Stimulated activated naive CD4-positive, alpha-beta T cell treated with Interleukin-2 at 50 U/mL for 16 hours (primary cell): Measurements from ENCODE around the gene LGALS1.
"Not testable (repeated sequence)": the region's sequence is repeated elsewhere in the genome, so short reads cannot be mapped to it uniquely, and the experiment has no call there.

ENCODE experiments used
- DNase-seq: peaks from one replicate; lab custom pipeline; 2025; lab: John Stamatoyannopoulos, UW

LGALS1 gene

DNA sequence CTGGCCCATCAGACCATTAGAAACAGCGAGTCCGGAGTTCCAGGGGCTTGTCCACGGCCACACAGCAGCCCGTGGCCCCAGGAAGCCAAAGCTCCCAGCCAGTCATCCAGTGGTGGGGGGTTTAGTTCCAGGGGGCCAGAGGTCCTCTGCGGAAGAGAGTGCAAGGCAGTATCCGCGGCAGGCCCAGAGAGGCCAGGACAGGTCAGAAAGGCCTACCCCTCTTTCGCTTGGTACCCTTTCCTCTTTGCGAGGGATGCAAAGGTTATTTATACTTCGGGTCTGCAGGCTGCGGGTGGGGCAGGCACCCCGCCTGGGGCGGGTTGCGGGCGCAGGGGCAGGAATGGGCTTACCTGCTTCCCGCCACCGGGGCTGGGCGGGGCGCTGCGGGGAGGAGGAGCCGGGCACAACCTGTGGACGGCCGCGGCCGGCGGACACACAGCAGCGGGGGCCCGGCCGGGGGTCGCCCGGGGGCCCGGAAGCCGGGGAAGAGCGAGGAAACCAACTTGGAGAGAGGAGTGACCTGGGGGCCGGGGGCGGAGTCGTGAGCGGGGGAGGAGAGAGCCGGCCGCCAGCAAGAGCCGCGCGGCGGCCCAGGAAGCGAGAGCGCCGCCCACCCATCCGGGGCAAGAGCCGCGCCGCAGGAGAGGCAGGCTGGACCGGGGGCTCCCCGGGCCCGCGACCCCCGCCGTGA, 36.2 kb upstream of the LGALS1 start, which contains the start of gene SH3BP1:
TSS of gene SH3BP1 (plus strand) at position 600 of the 691 bp plus-strand sequence. CDS start 119 bp downstream, outside the sequence.
- DNase-seq = peak; percentile 37

GRCh38 chr22:37639771-37640590, 35.5 kb upstream of the LGALS1 start:
- no peak for DNase-seq

DNA sequence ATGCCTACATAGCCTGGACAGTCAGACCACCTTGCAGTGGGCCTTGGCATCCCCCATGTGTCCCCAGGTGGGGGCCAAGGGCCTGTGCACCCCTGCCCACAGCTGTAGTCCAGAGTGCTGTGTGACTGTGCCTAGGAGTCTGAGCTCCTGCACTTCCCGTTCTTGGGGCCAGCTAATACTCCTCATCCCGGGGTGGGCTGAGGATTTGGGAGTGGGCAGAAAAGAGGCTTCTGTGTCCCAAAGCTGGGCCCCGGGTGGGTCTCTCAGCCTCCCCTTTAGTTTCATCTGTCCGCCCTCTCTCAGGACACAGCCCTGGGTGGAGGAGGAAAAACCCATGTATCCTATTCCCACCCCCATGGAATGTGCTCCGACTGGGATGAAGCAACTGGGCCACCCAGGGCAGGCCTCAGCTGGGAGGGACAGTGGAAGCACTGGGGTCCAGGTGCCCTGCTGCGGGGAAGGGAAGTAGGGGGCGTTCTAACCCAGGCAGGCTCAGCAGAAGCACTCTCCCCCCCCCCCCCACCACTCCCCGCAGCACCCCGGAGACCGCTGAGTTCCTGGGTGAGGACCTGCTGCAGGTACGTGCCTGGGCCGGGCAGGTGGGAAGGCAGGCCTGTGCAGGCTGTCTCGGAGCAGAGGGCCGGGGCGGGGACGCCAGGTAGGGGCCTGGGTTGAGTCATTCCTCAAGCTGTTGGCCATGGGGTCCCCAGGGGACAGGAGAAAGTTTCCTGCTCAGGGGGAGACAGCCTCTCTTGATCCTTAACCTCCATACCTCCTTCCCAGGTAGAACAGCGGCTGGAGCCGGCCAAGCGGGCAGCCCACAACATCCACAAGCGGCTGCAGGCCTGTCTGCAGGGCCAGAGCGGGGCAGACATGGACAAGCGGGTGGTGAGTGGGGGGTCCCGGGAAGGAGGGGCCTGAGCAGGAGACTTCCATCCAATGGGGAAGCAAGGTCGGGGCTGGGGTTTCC, 34.6 kb upstream of the LGALS1 start:
- DNase-seq = no peak

DNA sequence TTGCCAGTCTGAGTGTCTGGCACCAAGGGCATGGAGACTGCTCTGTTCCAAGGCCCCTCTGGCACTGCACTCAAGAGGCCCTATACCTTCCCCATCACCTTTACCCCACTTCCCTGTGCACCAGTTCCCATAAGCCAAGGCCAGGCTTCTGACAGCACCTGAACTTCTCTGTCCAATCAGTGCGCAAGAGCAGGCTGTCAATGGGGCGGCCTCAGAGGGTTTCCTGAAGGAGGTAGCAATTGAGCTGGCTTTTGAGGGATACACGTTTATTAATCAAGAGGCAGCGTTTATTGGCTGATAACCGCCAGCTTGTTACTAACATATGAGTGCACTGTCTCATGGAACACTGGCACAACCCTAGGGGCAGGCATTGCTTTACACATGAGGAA, 33.9 kb upstream of the LGALS1 start:
- DNase-seq = no peak

GRCh38 chr22:37643225-37643847, 32.1 kb upstream of the LGALS1 start:
- peak; percentile 77 for DNase-seq

DNA sequence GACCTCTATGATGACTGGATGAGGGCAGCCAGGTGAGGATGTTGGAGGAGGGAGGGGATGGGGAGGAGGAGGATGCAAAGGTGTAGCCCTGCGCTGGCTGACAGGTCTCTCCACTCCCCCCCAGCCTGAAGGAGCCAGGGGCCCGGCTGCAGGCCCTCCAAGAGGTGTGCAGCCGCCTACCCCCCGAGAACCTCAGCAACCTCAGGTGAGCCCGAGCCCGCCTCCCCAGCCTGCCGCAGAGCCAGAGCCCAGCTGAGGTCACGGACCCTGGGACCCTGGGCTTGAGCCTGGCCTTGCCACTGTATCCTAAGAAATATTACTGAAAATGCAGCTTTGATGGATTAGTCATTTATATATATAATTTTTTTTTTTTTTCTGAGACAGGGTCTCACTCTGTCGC, 28.1 kb upstream of the LGALS1 start:
- no peak for DNase-seq

DNA sequence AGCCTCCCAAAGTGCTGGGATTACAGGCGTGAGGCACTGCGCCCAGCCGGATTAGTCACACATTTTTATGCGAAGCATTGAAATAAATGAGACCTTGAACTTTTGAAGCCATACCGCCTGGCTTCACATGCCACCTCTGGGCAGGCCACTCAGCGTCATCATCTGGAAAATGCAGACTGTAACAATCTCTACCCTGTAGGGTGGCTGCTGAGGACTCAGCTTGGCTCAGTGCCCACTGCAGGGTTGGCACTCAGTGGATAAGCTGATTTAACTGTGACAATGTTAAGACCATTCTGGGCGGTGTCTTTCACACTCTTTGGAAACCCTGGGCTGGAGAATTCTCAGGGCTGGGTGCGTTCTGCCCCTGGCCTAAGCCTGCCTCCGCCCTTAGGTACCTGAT, 27.5 kb upstream of the LGALS1 start:
- DNase-seq = no peak

DNA sequence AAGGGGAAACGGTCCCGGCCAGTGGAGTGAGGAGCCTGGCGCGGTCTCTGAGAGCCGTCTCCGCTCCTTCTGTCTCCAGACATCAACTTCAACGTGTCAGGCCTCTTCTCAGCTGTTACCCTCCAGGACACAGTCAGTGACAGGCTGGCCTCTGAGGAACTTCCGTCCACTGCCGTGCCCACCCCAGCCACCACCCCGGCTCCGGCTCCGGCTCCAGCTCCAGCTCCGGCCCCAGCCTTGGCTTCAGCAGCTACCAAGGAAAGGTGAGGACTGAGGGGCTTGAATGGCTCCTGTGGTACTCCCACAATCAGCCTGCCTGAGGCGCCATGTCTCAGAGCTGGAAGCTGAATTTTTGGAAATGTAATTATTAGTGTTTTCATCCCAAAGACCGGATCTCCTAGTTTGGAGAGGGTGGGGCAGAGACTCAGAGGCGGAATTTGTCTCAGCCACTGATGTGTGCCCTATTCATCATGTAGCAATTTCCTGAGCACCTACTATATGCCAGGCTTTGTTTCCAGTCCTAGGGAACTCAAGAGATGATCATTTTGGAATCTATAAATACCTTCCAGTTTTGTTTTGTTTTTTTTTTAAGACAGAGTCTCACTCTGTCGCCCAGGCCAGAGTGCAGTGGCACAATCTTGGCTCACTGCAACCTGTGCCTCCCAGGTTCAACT, 24.8 kb upstream of the LGALS1 start:
- DNase-seq = no peak

DNA sequence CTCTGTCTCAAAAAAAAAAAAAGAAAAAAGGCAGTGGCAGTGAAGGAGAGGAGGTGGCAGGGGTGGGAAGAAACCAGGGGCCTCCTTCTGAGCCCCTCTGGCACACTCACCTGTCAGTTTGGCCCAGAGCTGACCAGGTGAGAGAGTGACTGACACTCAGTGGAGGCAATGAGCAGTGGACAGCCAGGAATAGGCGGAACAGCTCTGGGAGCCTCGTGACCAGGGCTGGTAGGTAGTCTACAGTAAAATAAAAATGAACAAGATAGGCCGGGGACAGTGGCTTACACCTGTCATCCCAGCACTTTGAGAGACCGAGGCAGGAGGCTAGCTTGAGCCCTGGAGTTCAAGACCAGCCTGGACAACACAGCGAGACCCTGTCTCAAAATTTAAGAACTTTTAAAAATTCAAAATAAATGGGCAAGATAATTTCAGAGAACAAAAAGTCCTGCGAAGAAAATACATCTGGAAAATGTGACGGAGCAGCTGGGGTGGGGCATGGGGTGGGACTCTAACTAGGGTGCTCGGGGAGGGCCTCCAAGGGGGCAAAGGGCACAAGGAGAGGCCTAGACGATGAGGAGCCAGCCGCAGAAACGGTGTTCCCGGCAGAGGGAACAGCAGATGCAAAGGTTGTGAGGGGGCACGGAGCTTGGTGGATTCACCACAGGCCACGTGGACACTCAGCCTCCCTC, 20.7 kb upstream of the LGALS1 start:
- DNase-seq = no peak

- no peak for DNase-seq
These were observed 20.2 kb upstream of the LGALS1 start for GRCh38 chr22:37655252-37655563.

- not testable (repeated sequence) for DNase-seq
These were observed 18.9 kb upstream of the LGALS1 start for GRCh38 chr22:37656583-37656982.

DNA sequence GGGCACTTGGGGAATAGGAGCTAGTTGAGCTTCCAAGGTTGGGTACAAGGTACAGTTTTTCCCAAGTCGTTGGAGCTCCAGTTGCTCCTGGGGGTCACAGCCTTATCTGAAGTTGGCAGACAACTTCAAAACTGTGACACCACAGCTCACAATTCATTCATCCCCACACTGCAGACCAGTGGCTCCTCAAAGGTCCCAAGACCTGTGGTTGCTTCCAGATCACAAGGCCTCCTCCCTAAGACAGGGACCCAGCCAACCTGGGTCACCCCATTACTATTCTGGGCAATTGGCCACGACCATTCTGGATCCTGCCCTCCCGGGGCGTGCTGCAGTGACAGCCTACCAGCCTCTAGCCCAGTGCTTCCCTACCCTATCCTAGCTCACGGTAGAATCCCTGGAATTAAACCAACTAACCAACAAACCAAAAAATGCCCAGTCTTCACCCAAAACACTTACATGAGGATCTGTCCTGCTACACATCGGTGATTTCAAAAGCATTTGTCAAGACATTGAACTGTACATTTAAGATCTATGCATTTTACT, 17.8 kb upstream of the LGALS1 start:
- no peak for DNase-seq

GRCh38 chr22:37658133-37659065, 17.0 kb upstream of the LGALS1 start, which contains the start of gene PDXP:
TSS of gene PDXP (plus strand) at chr22:37658723. CDS start at chr22:37658783, 60 bp downstream.
- peak; percentile 99 for DNase-seq

GRCh38 chr22:37659066-37659896, 16.2 kb upstream of the LGALS1 start:
- DNase-seq = no peak

- DNase-seq = no peak
These were observed 15.3 kb upstream of the LGALS1 start for GRCh38 chr22:37659897-37660708.

GRCh38 chr22:37660709-37661045, 14.8 kb upstream of the LGALS1 start:
- no peak for DNase-seq

DNA sequence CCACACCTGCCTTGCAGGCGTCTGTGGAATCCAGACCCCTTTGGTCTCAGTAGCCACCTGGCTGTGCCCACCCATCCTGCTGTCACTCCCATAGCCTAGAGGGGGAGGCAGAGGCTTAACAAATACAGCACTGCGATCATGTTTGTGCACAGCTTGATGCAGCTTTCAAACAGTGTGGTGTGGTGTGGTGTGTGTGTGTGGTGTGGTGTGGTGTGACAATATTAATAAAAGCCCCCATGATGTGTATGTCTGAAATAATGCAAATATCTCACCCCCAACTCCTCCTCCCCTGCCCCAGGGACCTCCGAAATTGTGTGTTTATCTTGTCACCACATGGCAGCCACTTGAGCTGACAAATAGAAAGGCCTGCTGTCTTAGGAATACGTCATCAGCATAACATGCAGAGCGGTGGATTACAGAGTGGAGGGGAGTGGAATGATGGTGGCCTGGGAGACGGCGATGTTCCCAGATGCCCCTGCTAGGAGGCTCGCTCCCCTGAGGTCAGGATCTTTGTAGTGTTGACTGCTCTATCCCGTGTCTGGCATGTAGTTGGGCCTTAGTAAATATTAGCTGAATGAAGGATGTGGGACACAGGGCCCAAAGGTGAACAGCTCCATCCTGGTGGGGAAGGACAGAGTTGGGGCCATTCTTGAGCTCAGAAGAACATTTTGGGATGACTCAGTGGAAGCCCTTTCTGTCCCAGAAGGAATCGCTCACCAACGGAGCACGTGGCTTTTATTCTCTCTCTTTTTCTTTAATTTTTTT, 14.1 kb upstream of the LGALS1 start:
- no peak for DNase-seq
